DND-41 (cell line): ENCODE measurements around the gene SUMO4.

Source experiments
- CTCF ChIP-seq: IDR thresholded peaks from 2 replicates; pipeline ENCODE4 v1.5.1; 2012; ENCODE audit warnings: borderline replicate concordance, low read length, moderate library complexity, mild to moderate bottlenecking; ENCODE audit not compliant: poor library complexity, severe bottlenecking; ENCODE audit errors: extremely low read depth
- EZH2 ChIP-seq: IDR thresholded peaks from 3 replicates; pipeline ENCODE4 v1.6.1; 2012; ENCODE audit warnings: borderline replicate concordance, low read depth, mild to moderate bottlenecking, moderate library complexity, low read length, inconsistent platforms; ENCODE audit not compliant: severe bottlenecking

GRCh38 chr6:149362289-149362688 is 37.8 kb upstream of the SUMO4 start:
- TF ChIP-seq CTCF: no peak
- TF ChIP-seq EZH2: no peak
